RWPE1 (cell line): Measurements from ENCODE around the gene AAR2.

Experiments used
- CTCF ChIA-PET: fragments of 350-600 bp; sonication (Branson Sonifier 250); formaldehyde crosslinking; extraction: SDS; loops from one replicate; lab custom pipeline; 2021; lab: Yijun Ruan, JAX
- POLR2A ChIA-PET: fragments of 400-600 bp; formaldehyde crosslinking; extraction: SDS; loops from one replicate; lab custom pipeline; 2020; ENCODE audit warnings: antibody characterized with exemption; ENCODE audit not compliant: low non-redundant PET; lab: Yijun Ruan, JAX
- DNase-seq: peaks from one replicate; pipeline ENCODE4 v3.0.0; 2012; ENCODE audit warnings: low spot score
- H3K27ac ChIP-seq: fragments of 450-650 bp; 2 replicates; pipeline ENCODE4 v1.5.1; 2017
- TF ChIP-seq, protein P1 (sequence below): fragments of 450-650 bp; conservative IDR thresholded peaks from 2 replicates; pipeline ENCODE4 v1.5.1; 2017; ENCODE audit warnings: low read depth, mild to moderate bottlenecking

Gene AAR2

DNA sequence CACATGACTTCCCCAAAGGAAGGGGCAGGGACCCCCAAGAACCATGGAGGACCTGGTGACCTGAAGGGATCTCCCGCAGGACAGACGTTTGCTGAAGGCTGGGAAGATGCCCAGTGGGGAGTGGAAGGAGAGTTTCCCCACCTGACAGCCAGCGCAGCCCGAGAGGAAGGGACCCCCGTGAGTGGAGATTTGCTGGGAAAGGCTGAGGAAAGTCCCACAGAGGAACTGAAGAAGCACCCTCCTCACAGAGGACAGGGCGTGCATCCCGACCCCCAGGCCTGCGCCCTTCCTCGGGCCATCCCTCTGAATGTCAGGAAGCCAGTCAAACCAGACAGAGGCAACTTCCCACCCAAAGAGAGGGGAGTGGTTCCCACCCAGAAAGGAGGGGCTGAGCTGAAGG, 29.6 kb upstream of the AAR2 start:
- no peak for DNase-seq
- TF ChIP-seq, protein P1, sequence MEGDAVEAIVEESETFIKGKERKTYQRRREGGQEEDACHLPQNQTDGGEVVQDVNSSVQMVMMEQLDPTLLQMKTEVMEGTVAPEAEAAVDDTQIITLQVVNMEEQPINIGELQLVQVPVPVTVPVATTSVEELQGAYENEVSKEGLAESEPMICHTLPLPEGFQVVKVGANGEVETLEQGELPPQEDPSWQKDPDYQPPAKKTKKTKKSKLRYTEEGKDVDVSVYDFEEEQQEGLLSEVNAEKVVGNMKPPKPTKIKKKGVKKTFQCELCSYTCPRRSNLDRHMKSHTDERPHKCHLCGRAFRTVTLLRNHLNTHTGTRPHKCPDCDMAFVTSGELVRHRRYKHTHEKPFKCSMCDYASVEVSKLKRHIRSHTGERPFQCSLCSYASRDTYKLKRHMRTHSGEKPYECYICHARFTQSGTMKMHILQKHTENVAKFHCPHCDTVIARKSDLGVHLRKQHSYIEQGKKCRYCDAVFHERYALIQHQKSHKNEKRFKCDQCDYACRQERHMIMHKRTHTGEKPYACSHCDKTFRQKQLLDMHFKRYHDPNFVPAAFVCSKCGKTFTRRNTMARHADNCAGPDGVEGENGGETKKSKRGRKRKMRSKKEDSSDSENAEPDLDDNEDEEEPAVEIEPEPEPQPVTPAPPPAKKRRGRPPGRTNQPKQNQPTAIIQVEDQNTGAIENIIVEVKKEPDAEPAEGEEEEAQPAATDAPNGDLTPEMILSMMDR: no peak
- ChIA-PET CTCF (interaction anchor here (0.6 to 2.9 kb wide), 3 partner anchors 74 to 275 kb away, joined by 3 to 11 read pairs (median 4); no protein-coding TSS in a partner anchor), POLR2A (no interaction called here)
- no peak overlapping the region for H3K27ac ChIP-seq

DNA sequence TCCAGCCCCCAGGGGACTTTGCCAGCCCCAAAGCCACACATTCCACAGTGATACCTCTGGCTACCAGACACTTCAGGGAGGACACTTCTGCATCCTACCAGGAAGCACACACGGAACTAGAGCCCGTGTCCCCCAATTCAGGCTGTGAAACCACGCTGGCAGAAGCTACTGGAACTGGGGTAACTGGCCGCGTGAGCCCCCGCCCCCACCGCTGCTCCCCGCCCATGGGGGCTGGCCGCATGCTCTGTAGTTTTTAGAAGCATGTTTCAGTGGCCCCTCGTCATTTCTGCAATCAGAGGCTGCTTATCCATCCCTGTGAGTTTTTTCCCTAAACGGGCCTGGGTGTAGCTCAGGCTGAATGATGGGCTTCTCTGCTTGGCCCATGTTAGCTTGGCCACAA, 28.7 kb upstream of the AAR2 start:
- no peak overlapping the region for H3K27ac ChIP-seq
- POLR2A ChIA-PET: no interaction called here
- CTCF ChIA-PET: interaction anchor here (0.8 to 2.9 kb wide), 3 partner anchors 8 to 232 kb away, joined by 4 to 11 read pairs (median 6); no protein-coding TSS in a partner anchor
- TF ChIP-seq, protein P1: no peak
- no peak for DNase-seq

DNA sequence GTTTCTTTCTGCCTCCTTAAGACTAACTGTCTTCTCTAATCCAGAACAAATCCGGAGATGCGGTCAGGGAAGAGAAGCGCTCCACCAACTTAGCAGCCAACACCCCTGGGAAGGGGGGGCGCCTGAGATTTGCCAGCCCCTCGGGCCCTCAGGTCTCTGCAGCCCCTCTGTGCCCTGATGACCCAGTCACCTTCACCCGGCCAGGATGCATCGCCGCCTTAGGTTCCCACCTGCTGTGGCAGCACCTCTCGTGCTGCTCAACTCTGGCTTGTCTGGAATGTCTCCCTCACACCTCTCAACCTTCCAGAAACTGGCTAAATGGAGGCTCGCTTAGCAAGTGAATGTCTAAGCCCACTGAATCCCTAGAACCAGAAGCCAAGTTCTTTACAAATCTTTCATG, 28.0 kb upstream of the AAR2 start:
- ChIA-PET CTCF (interaction anchor here (2.0 to 2.9 kb wide), 2 partner anchors 9 to 231 kb away, joined by 6 to 11 read pairs; no protein-coding TSS in a partner anchor), POLR2A (no interaction called here)
- DNase-seq: no peak
- H3K27ac ChIP-seq: no peak overlapping the region
- TF ChIP-seq, protein P1: no peak

DNA sequence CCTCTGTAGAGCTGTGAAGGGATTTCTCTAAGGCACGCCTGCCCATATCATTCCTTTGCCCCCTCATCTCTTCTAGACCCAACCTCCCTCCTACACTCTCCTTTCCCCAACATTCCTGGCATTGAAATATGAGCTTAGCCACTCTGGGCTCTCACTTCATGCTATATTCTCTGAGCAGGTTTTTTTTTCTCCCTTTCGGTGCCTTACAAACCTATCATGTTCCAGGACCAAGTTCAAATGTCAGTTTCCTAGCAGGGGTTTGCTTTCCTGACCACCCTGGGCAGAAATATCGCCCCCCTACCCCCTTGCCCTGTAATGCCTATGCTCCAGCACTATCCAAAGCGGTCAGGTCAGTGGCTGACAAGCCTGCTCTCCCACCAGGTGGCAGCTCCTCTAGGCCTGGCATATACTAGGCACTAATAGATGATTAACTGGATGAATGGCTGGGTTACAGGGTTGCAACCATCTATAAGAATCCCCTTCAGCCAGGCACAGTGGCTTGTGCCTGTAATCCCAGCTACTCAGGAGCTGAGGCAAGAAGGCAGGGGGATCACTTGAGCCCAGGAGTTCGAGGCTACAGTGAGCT, 25.7 kb upstream of the AAR2 start:
- H3K27ac ChIP-seq: no peak overlapping the region
- TF ChIP-seq, protein P1: no peak
- no peak for DNase-seq
- CTCF ChIA-PET: interaction anchor here (0.5 to 3.4 kb wide), 11 partner anchors 11 to 242 kb away, joined by 3 to 30 read pairs (median 3); no protein-coding TSS in a partner anchor
- POLR2A ChIA-PET: interaction anchor here (1.0 kb wide), 1 partner anchor 229 kb away, joined by 3 read pairs; no protein-coding TSS in a partner anchor

DNA sequence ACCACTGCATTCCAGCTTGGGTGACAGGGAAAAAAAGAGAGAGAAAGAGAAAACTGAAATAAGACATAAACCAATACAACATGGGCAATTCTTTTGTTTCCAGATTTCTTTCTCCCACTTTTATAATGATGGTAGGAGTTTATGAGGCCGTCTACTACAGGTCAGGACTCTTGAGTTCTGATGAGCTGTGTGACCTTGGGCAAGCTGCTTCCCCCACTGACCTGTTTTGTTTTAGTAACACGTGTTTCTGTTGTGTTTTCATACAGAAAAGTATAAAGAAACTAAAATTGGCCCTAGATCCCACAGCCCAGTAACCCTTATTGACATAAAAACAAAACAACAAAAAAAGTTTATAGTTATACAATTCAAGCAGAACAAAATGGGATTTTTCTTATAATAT, 22.9 kb upstream of the AAR2 start:
- TF ChIP-seq, protein P1: no peak
- no peak for DNase-seq
- CTCF ChIA-PET: interaction anchor here (0.7 to 6.7 kb wide), 5 partner anchors 11 to 226 kb away, joined by 3 to 50 read pairs (median 11); no protein-coding TSS in a partner anchor
- POLR2A ChIA-PET: no interaction called here
- no peak overlapping the region for H3K27ac ChIP-seq

DNA sequence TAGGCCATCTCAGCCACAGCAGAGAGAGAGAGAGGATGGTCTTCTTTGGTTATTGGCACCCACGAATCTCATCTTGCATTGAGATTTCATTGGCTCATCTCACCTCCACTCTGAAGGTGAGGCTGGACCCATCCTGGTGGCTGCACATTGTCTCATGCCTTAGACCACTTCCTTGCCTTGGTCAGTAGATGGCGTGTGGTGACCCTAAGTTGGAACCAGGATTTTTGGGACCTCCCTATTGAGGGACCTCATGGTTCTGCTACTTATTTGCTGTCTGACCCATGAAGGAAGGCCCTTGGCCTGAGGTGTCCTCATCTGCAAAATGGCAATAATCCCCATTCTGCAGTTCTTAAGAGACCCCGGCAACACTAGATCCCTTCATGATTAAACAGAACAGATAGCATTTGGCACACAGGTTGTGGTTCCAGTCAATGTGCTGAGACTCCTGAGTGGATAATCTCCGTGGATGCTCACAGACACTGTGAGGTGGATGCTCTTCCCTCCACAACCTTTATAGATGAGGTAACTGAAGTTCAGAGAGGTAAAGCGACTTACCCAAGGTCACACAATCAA, 21.5 kb upstream of the AAR2 start:
- peak; percentile 73 for DNase-seq
- no peak overlapping the region for H3K27ac ChIP-seq
- TF ChIP-seq, protein P1: peak; percentile 81
- ChIA-PET POLR2A (no interaction called here), CTCF (interaction anchor here (2.4 to 6.7 kb wide), 4 partner anchors 12 to 225 kb away, joined by 11 to 50 read pairs (median 19); no protein-coding TSS in a partner anchor)
